Measurements from ENCODE around the gene HS6ST3.

Gene HS6ST3

DNA sequence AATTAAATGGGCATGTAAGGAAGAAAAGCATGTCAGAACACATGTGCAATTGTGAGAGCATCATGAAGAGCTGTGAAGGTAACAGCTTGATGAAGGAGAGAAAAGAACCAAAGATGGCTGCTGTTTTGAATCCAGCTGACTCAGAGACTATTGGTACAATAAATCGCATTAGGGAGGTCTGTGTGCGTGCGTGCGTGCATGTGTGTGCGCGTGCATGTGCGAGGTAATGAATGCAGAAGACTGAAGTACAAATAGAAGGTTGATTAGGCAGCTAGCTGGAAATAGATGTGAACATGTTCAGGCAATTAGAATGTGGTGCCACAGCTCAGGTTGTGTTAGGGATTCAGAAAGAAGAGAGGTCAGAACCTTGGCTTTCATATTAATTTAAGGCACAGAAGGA, 463.9 kb downstream of the HS6ST3 start:
- no peak for DNase-seq

- no peak for DNase-seq
These were observed 483.7 kb downstream of the HS6ST3 start for GRCh38 chr13:96573563-96573962.

- DNase-seq, result no peak
These were observed 485.8 kb downstream of the HS6ST3 start for GRCh38 chr13:96575423-96576320.

- DNase-seq, result no peak
These were observed 491.8 kb downstream of the HS6ST3 start for GRCh38 chr13:96581741-96582140.

GRCh38 chr13:96615252-96615651, 525.3 kb downstream of the HS6ST3 start:
- DNase-seq, result no peak

- DNase-seq, result no peak
These were observed 527.6 kb downstream of the HS6ST3 start for GRCh38 chr13:96617528-96617927.

- no peak for DNase-seq
These were observed 531.8 kb downstream of the HS6ST3 start for GRCh38 chr13:96621634-96622183.

GRCh38 chr13:96629331-96629730, 539.4 kb downstream of the HS6ST3 start:
- DNase-seq, result no peak

- DNase-seq, result no peak
These were observed 542.8 kb downstream of the HS6ST3 start for GRCh38 chr13:96632536-96633320.

- no peak for DNase-seq
These were observed 546.2 kb downstream of the HS6ST3 start for GRCh38 chr13:96636001-96636709.

- DNase-seq, result no peak
These were observed 547.1 kb downstream of the HS6ST3 start for GRCh38 chr13:96637039-96637438.

DNA sequence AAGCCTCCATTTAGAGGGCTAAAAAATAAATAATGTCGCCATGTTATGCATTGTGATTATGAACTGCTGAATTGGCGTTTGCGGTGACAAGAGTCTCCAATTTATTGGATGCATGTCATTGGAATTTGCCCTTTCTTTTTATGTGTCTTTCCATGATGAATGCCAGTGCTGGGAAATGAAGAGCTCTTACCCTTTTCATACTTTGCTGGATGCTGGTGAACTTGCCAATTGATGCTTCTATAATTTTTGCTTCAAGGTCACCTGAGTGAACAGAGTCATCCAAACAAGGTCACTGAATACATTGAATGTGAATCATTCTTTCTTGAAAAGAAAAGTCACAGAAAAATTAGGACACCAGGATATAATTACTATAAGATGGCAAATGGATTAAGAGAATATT, 556.2 kb downstream of the HS6ST3 start:
- DNase-seq, result no peak

DNA sequence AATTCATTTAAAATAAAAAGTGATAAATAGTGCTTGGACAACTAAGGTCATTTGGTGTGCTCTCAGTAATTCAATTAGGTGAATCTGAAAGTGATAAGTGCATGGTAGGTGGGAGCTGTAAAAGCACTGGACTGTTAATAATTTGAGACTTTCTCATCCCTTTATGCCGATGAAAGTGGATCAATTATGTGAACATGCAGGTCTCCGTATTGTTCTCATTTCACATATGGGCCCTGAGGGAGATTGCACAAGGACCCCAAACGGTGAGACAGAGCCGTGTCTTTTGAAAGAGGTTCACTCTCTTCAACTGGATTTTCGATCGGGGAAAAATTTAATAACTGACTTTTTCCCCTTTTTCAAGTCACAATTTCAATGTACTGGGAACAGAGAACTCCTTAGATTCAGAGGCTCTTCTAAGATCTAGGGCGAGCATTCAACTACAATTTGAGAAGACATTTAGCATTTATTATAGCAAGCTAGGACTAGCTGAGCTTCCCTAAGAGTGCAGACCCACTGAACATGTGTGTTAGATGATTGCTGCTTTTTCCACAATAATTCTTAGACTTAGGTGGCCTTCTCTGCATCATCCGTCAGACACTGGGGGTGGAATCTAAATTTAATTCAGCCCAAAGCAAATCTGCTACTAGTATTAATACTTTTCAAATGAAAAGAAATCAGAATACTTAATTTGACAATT, 556.8 kb downstream of the HS6ST3 start:
- no peak for DNase-seq

GRCh38 chr13:96650301-96650886, 560.5 kb downstream of the HS6ST3 start:
- no peak for DNase-seq

- no peak for DNase-seq
These were observed 561.7 kb downstream of the HS6ST3 start for GRCh38 chr13:96651598-96651997.

DNA sequence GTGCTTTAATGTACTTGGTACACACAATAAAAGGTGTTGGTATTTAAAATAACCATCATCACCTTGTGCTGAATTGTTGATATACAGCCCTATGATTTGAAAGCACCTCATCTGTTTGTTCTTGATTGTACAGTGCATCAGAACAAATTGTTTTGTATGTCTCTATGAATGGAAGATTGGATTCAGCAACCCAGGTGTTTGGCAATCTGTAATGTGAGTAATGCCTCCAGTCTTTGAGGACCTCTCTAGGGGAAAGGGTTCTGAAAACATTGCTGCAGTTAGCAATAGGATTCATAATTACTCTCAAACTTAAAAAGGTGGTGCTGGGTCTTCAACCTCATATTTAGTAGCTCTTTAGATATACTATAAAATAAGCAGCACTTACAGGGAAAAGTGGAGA, 562.6 kb downstream of the HS6ST3 start:
- DNase-seq, result no peak

- DNase-seq, result no peak
These were observed 571.7 kb downstream of the HS6ST3 start for GRCh38 chr13:96661612-96662011.

DNA sequence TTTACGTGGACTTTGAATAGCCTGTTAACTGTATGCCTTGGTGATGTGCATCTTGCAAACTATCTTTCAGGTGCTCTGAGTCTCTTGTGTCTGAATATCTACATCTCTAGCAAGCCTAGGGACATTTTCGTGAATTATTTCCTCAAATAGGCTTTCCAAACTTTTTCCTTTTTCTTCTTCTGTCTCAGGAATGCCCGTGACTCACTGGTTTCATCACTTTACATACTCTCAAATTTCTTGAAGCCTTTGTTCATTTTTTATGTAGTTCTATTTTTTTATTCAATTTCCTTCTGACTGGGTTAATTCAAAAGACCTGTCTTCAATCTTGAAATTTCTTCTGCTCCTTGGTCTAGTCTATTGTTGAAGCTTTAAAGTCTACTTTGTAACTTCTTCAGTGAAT, 572.1 kb downstream of the HS6ST3 start:
- no peak for DNase-seq

- no peak for DNase-seq
These were observed 577.5 kb downstream of the HS6ST3 start for GRCh38 chr13:96667294-96668018.

DNA sequence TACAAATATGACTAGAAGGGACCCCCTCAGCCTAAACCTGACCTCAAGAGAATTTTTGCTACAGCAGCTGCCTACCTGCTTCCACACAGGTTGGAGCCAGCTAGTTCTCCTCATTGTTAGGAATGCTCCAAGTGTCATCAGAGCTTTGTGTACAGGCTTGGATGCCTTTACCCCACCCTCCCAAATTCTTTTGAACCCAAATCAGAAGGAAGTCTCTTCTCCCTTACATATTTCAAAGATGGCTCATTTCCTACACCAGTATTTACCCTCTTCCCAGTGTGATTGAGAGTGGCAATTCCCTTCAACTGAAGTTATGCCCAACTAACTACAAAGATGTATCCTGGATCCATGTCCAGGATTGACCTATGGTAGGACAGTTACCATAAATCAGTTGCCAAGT, 581.2 kb downstream of the HS6ST3 start:
- DNase-seq, result no peak

- no peak for DNase-seq
These were observed 582.1 kb downstream of the HS6ST3 start for GRCh38 chr13:96672016-96672415.

All from bone marrow (tissue), 2 donors.